ENCODE measurements around the gene PACSIN1.

PACSIN1 gene

GRCh38 chr6:34447386-34447785, 18.5 kb upstream of the PACSIN1 start:
- DNase-seq (ENCODE audit: extremely low spot score): no peak
- CTCF ChIA-PET: interaction anchor here (1.4 to 1.8 kb wide), 2 partner anchors 12 to 13 kb away, joined by 3 to 8 read pairs; no protein-coding TSS in a partner anchor
- POLR2A ChIA-PET: interaction anchor here (1.5 kb wide), 1 partner anchor 22 kb away, joined by 7 read pairs; the partner anchor contains the start of gene RPS10
- TF ChIP-seq SUZ12 (IDR thresholded peaks at IDR 0.05): no peak

GRCh38 chr6:34447910-34448309, 18.0 kb upstream of the PACSIN1 start:
- ChIA-PET CTCF (interaction anchor here (1.4 kb wide), 1 partner anchor 13 kb away, joined by 3 read pairs; no protein-coding TSS in a partner anchor), POLR2A (interaction anchor here (1.5 kb wide), 1 partner anchor 22 kb away, joined by 7 read pairs; the partner anchor contains the start of gene RPS10)
- TF ChIP-seq L3MBTL2 (conservative IDR thresholded peaks at IDR 0.05) (no peak), ELF4 (IDR thresholded peaks at IDR 0.05) (no peak), FOXK2 (IDR thresholded peaks at IDR 0.05) (no peak), CTBP1 (IDR thresholded peaks at IDR 0.05; ENCODE audit: borderline replicate concordance) (no peak), ZNF384 (IDR thresholded peaks at IDR 0.05) (no peak), FOXM1 (IDR thresholded peaks at IDR 0.05; ENCODE audit: borderline replicate concordance) (no peak), SP1 (IDR thresholded peaks at IDR 0.05) (no peak), LEF1 (IDR thresholded peaks at IDR 0.05; ENCODE audit: borderline replicate concordance) (no peak), ARNT (IDR thresholded peaks at IDR 0.05) (no peak), SUZ12 (IDR thresholded peaks at IDR 0.05) (no peak), PKNOX1 (IDR thresholded peaks at IDR 0.05) (no peak), TARDBP (IDR thresholded peaks at IDR 0.05) (no peak), FOXA1 (IDR thresholded peaks at IDR 0.05) (no peak), BHLHE40 (IDR thresholded peaks at IDR 0.05; ENCODE audit: borderline replicate concordance) (no peak), NFRKB (IDR thresholded peaks at IDR 0.05) (no peak), HDGF (IDR thresholded peaks at IDR 0.05; ENCODE audit: borderline replicate concordance) (no peak)
- no peak for DNase-seq (ENCODE audit: extremely low spot score)

GRCh38 chr6:34451192-34451591, 14.7 kb upstream of the PACSIN1 start:
- POLR2A ChIA-PET: no interaction called here

GRCh38 chr6:34455831-34456230, 10.0 kb upstream of the PACSIN1 start:
- POLR2A ChIA-PET: no interaction called here
- CTCF ChIA-PET: no interaction called here
- DNase-seq (ENCODE audit: extremely low spot score): no peak
- TF ChIP-seq SP1 (IDR thresholded peaks at IDR 0.05) (no peak), CTBP1 (IDR thresholded peaks at IDR 0.05; ENCODE audit: borderline replicate concordance) (no peak), FOXA1 (IDR thresholded peaks at IDR 0.05) (no peak), BHLHE40 (IDR thresholded peaks at IDR 0.05; ENCODE audit: borderline replicate concordance) (no peak), ELF4 (IDR thresholded peaks at IDR 0.05) (no peak), FOXM1 (IDR thresholded peaks at IDR 0.05; ENCODE audit: borderline replicate concordance) (no peak), HDGF (IDR thresholded peaks at IDR 0.05; ENCODE audit: borderline replicate concordance) (no peak), ARNT (IDR thresholded peaks at IDR 0.05) (no peak), LEF1 (IDR thresholded peaks at IDR 0.05; ENCODE audit: borderline replicate concordance) (no peak), PKNOX1 (IDR thresholded peaks at IDR 0.05) (no peak), NFRKB (IDR thresholded peaks at IDR 0.05) (no peak), TARDBP (IDR thresholded peaks at IDR 0.05) (no peak), ZNF384 (IDR thresholded peaks at IDR 0.05) (no peak), L3MBTL2 (conservative IDR thresholded peaks at IDR 0.05) (no peak), SUZ12 (IDR thresholded peaks at IDR 0.05) (no peak)

More at GRCh38 chr6:34451192-34451591, 14.7 kb upstream of the PACSIN1 start:
- TF ChIP-seq PKNOX1 (IDR thresholded peaks at IDR 0.05) (no peak), SUZ12 (IDR thresholded peaks at IDR 0.05) (no peak), LEF1 (IDR thresholded peaks at IDR 0.05; ENCODE audit: borderline replicate concordance) (no peak), TARDBP (IDR thresholded peaks at IDR 0.05) (no peak), ARNT (IDR thresholded peaks at IDR 0.05) (no peak), FOXA1 (IDR thresholded peaks at IDR 0.05) (no peak), ELF4 (IDR thresholded peaks at IDR 0.05) (no peak), SP1 (IDR thresholded peaks at IDR 0.05) (no peak), NFRKB (IDR thresholded peaks at IDR 0.05) (no peak), FOXM1 (IDR thresholded peaks at IDR 0.05; ENCODE audit: borderline replicate concordance) (no peak), ZNF384 (IDR thresholded peaks at IDR 0.05) (no peak), BHLHE40 (IDR thresholded peaks at IDR 0.05; ENCODE audit: borderline replicate concordance) (no peak), CTBP1 (IDR thresholded peaks at IDR 0.05; ENCODE audit: borderline replicate concordance) (no peak), FOXK2 (IDR thresholded peaks at IDR 0.05) (no peak), HDGF (IDR thresholded peaks at IDR 0.05; ENCODE audit: borderline replicate concordance) (no peak), L3MBTL2 (conservative IDR thresholded peaks at IDR 0.05) (no peak)
- DNase-seq (ENCODE audit: extremely low spot score): no peak
- CTCF ChIA-PET: no interaction called here

- ChIA-PET POLR2A (no interaction called here), CTCF (interaction anchor here (4.6 kb wide), 1 partner anchor 153 kb away, joined by 47 read pairs; no protein-coding TSS in a partner anchor)
- DNase-seq (ENCODE audit: extremely low spot score): no peak
- TF ChIP-seq PKNOX1 (IDR thresholded peaks at IDR 0.05): no peak
- no peak for TF ChIP-seq SP1 (IDR thresholded peaks at IDR 0.05)
Observed at GRCh38 chr6:34457382-34457741, 8.5 kb upstream of the PACSIN1 start.
